ENCODE data around the gene NEURL1.

The NEURL1 gene

GRCh38 chr10:103512166-103512565 is 18.7 kb downstream of the NEURL1 start:
- Histone ChIP-seq H3K27ac (no peak overlapping the region), H3K27me3 (replicated peaks) (peaks cover 64% of the 10 kb centered on the region), H3K4me3 (ENCODE audit: low read depth, low read length) (no peak overlapping the region), H3K36me3 (replicated peaks) (no peaks in the 10 kb centered on the region)
- no peak for DNase-seq
- no peak for TF ChIP-seq CTCF (IDR thresholded peaks at IDR 0.05; ENCODE audit: low read depth, low read length, missing control alignments)
- in situ Hi-C loops (cut with HindIII; ENCODE audit: low pct_ligation_motif_present, low sequenced_read_pairs), result no loop called here

GRCh38 chr10:103512591-103513379 is 19.3 kb downstream of the NEURL1 start:
- Histone ChIP-seq H3K27ac (no peak overlapping the region), H3K36me3 (replicated peaks) (no peaks in the 10 kb centered on the region), H3K4me3 (ENCODE audit: low read depth, low read length) (no peak overlapping the region), H3K27me3 (replicated peaks) (peaks cover 59% of the 10 kb centered on the region)
- DNase-seq, result no peak
- TF ChIP-seq CTCF (IDR thresholded peaks at IDR 0.05; ENCODE audit: low read depth, low read length, missing control alignments), result no peak
- in situ Hi-C loops (cut with HindIII; ENCODE audit: low pct_ligation_motif_present, low sequenced_read_pairs), result no loop called here

- no peak for TF ChIP-seq CTCF (IDR thresholded peaks at IDR 0.05; ENCODE audit: low read depth, low read length, missing control alignments)
- Histone ChIP-seq H3K4me3 (ENCODE audit: low read depth, low read length) (no peak overlapping the region), H3K36me3 (replicated peaks) (no peaks in the 10 kb centered on the region), H3K27ac (no peak overlapping the region), H3K27me3 (replicated peaks) (peaks cover 54% of the 10 kb centered on the region)
- in situ Hi-C loops (cut with HindIII; ENCODE audit: low pct_ligation_motif_present, low sequenced_read_pairs), result no loop called here
- no peak for DNase-seq
Measured at GRCh38 chr10:103513380-103514060, 20.0 kb downstream of the NEURL1 start.

GRCh38 chr10:103514244-103514643 is 20.7 kb downstream of the NEURL1 start:
- Histone ChIP-seq H3K4me3 (ENCODE audit: low read depth, low read length) (no peak overlapping the region), H3K27ac (no peak overlapping the region), H3K27me3 (replicated peaks) (peaks cover 52% of the 10 kb centered on the region), H3K36me3 (replicated peaks) (no peaks in the 10 kb centered on the region)
- TF ChIP-seq CTCF (IDR thresholded peaks at IDR 0.05; ENCODE audit: low read depth, low read length, missing control alignments), result no peak
- DNase-seq, result no peak
- in situ Hi-C loops (cut with HindIII; ENCODE audit: low pct_ligation_motif_present, low sequenced_read_pairs), result no loop called here

- Histone ChIP-seq H3K36me3 (replicated peaks) (no peaks in the 10 kb centered on the region), H3K4me3 (ENCODE audit: low read depth, low read length) (no peak overlapping the region), H3K27me3 (replicated peaks) (peaks cover 27% of the 10 kb centered on the region), H3K27ac (no peak overlapping the region)
- in situ Hi-C loops (cut with HindIII; ENCODE audit: low pct_ligation_motif_present, low sequenced_read_pairs), result no loop called here
- no peak for TF ChIP-seq CTCF (IDR thresholded peaks at IDR 0.05; ENCODE audit: low read depth, low read length, missing control alignments)
- DNase-seq, result no peak
Measured at GRCh38 chr10:103517234-103518085, 24.0 kb downstream of the NEURL1 start.
